H9 (cell line): ENCODE data around the gene MUCL3. TPM values are rescaled to one million over a fixed set of nuclear protein-coding genes. Genes with fewer than 3 reads are reported as not detected.
A peak's percentile ranks its signal among the peaks of the same experiment; 100 is the strongest.

Experiments used
- DNase-seq: peaks from one replicate; pipeline ENCODE4 v3.0.0-alpha.2; 2017
- H2AFZ ChIP-seq: one replicate; pipeline ENCODE4 v1.6.1; 2013; ENCODE audit warnings: mild to moderate bottlenecking, low read length, control low read depth, moderate library complexity
- H2AK5ac ChIP-seq: 2 replicates; pipeline ENCODE4 v1.6.1; 2013; ENCODE audit warnings: low read length, control low read depth, mixed read lengths; ENCODE audit not compliant: insufficient read length
- H2BK120ac ChIP-seq: one replicate; pipeline ENCODE4 v1.6.1; 2013; ENCODE audit warnings: low read depth, mild to moderate bottlenecking, low read length, control low read depth, inconsistent platforms; ENCODE audit not compliant: poor library complexity, severe bottlenecking
- H2BK12ac ChIP-seq: 2 replicates; pipeline ENCODE4 v1.6.1; 2013; ENCODE audit warnings: low read length, control low read depth, mixed read lengths, low read depth; ENCODE audit not compliant: insufficient read length
- H2BK15ac ChIP-seq: 2 replicates; pipeline ENCODE4 v1.6.1; 2013; ENCODE audit warnings: low read depth, low read length, control low read depth
- H2BK20ac ChIP-seq: one replicate; pipeline ENCODE4 v1.6.1; 2013; ENCODE audit warnings: low read depth, mild to moderate bottlenecking, low read length, control low read depth, inconsistent platforms; ENCODE audit not compliant: poor library complexity, severe bottlenecking
- H2BK5ac ChIP-seq: 2 replicates; pipeline ENCODE4 v1.6.1; 2013; ENCODE audit warnings: low read length, control low read depth, mixed read lengths; ENCODE audit not compliant: insufficient read length
- H3K14ac ChIP-seq: 2 replicates; pipeline ENCODE4 v1.6.1; 2013; ENCODE audit warnings: low read length, control low read depth; ENCODE audit not compliant: insufficient read depth
- H3K18ac ChIP-seq: 2 replicates; pipeline ENCODE4 v1.6.1; 2013; ENCODE audit warnings: low read depth, mild to moderate bottlenecking, mixed read lengths, low read length, control low read depth; ENCODE audit not compliant: insufficient read length
- H3K23ac ChIP-seq: 2 replicates; pipeline ENCODE4 v1.6.1; 2013; ENCODE audit warnings: low read length, control low read depth, mixed read lengths, low read depth; ENCODE audit not compliant: insufficient read length
- H3K23me2 ChIP-seq: 2 replicates; pipeline ENCODE4 v1.6.1; 2013; ENCODE audit warnings: low read depth, mild to moderate bottlenecking, mixed read lengths, low read length, control low read depth; ENCODE audit not compliant: insufficient read length, poor library complexity, severe bottlenecking
- H3K27ac ChIP-seq: 2 replicates; pipeline ENCODE4 v1.5.1; 2013; ENCODE audit warnings: low read length, control low read depth, mixed read lengths, low read depth; ENCODE audit not compliant: insufficient read length
- H3K27me3 ChIP-seq: 2 replicates; pipeline ENCODE4 v1.6.1; 2013; ENCODE audit warnings: low read length, control low read depth, inconsistent platforms; ENCODE audit not compliant: insufficient read depth
- H3K4ac ChIP-seq: 2 replicates; pipeline ENCODE4 v1.6.1; 2013; ENCODE audit warnings: low read depth, mild to moderate bottlenecking, control low read depth, inconsistent platforms, low read length, moderate library complexity
- H3K4me1 ChIP-seq: 2 replicates; pipeline ENCODE4 v1.6.1; 2013; ENCODE audit warnings: low read length, control low read depth, inconsistent platforms; ENCODE audit not compliant: insufficient read depth
- H3K4me2 ChIP-seq: 2 replicates; pipeline ENCODE4 v1.6.1; 2013; ENCODE audit warnings: low read length, control low read depth, mixed read lengths; ENCODE audit not compliant: insufficient read length, insufficient read depth
- H3K56ac ChIP-seq: 2 replicates; pipeline ENCODE4 v1.6.1; 2013; ENCODE audit warnings: low read depth, mild to moderate bottlenecking, mixed read lengths, low read length, control low read depth; ENCODE audit not compliant: insufficient read length
- H3K79me1 ChIP-seq: 2 replicates; pipeline ENCODE4 v1.6.1; 2013; ENCODE audit warnings: low read depth, mild to moderate bottlenecking, moderate library complexity, low read length, control low read depth, inconsistent platforms; ENCODE audit not compliant: insufficient read depth, poor library complexity, severe bottlenecking
- H3K79me2 ChIP-seq: 2 replicates; pipeline ENCODE4 v1.6.1; 2013; ENCODE audit warnings: low read length, control low read depth, inconsistent platforms; ENCODE audit not compliant: insufficient read depth
- H3K9ac ChIP-seq: 2 replicates; pipeline ENCODE4 v1.6.1; 2013; ENCODE audit warnings: low read length, control low read depth, mixed read lengths; ENCODE audit not compliant: insufficient read length; ENCODE audit errors: extremely low read depth
- H3K9me3 ChIP-seq: one replicate; pipeline ENCODE4 v1.6.1; 2013; ENCODE audit warnings: low read depth, low read length, inconsistent platforms; ENCODE audit not compliant: control insufficient read depth
- H3T11ph ChIP-seq: one replicate; pipeline ENCODE4 v1.6.1; 2013; ENCODE audit warnings: mild to moderate bottlenecking, low read length, control low read depth, inconsistent platforms
- H4K20me1 ChIP-seq: one replicate; pipeline ENCODE4 v1.6.1; 2013; ENCODE audit not compliant: control insufficient read depth, insufficient read length, insufficient read depth
- H4K5ac ChIP-seq: 2 replicates; pipeline ENCODE4 v1.6.1; 2013; ENCODE audit warnings: low read depth, mild to moderate bottlenecking, mixed read lengths, low read length, control low read depth; ENCODE audit not compliant: insufficient read length
- H4K8ac ChIP-seq: replicated peaks from 2 replicates; pipeline ENCODE4 v1.6.1; 2013; ENCODE audit warnings: low read length, control low read depth, mixed read lengths, low read depth; ENCODE audit not compliant: insufficient read length
- H4K91ac ChIP-seq: 2 replicates; pipeline ENCODE4 v1.6.1; 2013; ENCODE audit warnings: low read depth, mild to moderate bottlenecking, moderate library complexity, mixed read lengths, low read length, control low read depth; ENCODE audit not compliant: insufficient read length
- H3K27ac Mint-ChIP-seq, 3 experiments: 2 replicates in 2 of 3; 3 replicates in 1 of 3; pipeline ENCODE4 v1.8.0; 2020 to 2021; ENCODE audit warnings: mixed read lengths in 3 of 3, mild to moderate bottlenecking in 1 of 3, moderate library complexity in 1 of 3
- H3K27me3 Mint-ChIP-seq: 2 replicates; pipeline ENCODE4 v1.8.0; 2021; ENCODE audit warnings: low read depth, mild to moderate bottlenecking, moderate library complexity, mixed read lengths
- H3K36me3 Mint-ChIP-seq, 3 experiments: 2 replicates in 2 of 3; 3 replicates in 1 of 3; pipeline ENCODE4 v1.8.0; 2020 to 2021; ENCODE audit warnings: low read depth in 3 of 3, mixed read lengths in 3 of 3; ENCODE audit not compliant: insufficient read depth in 1 of 3
- H3K4me1 Mint-ChIP-seq, 2 experiments: 2 replicates each; pipeline ENCODE4 v1.8.0; 2020; ENCODE audit warnings: mixed read lengths in 2 of 2
- H3K4me3 Mint-ChIP-seq, 2 experiments: 2 replicates in 1 of 2; 3 replicates in 1 of 2; pipeline ENCODE4 v1.8.0; 2020 to 2021; ENCODE audit warnings: mild to moderate bottlenecking in 2 of 2, mixed read lengths in 2 of 2, moderate library complexity in 1 of 2
- H3K9me3 Mint-ChIP-seq, 2 experiments: 2 replicates in 1 of 2; 3 replicates in 1 of 2; pipeline ENCODE4 v1.8.0; 2020; ENCODE audit warnings: mild to moderate bottlenecking in 2 of 2, mixed read lengths in 2 of 2, moderate library complexity in 1 of 2
- WGBS: extraction: QIAGEN DNeasy Blood & Tissue Kit; methylation state at CpG from one replicate; pipeline ENCODE4 v1.1.7; 2013; ENCODE audit warnings: missing lambda C conversion rate, low lambda C conversion rate, mixed read lengths; ENCODE audit not compliant: insufficient read length; ENCODE audit errors: extremely low coverage; 5-methylcytosine and 5-hydroxymethylcytosine counted together
- total RNA-seq: library from RNA; stranded (reverse); gene quantifications from 2 replicates; pipeline ENCODE4 v1.2.1, GENCODE V29; 2021
- TF ChIP-seq, protein P1 (sequence below): fragments of 200-600 bp; sonication (generic); conservative IDR thresholded peaks from 3 replicates; pipeline ENCODE4 v1.8.0; 2021; ENCODE audit warnings: antibody characterized with exemption, mild to moderate bottlenecking

MUCL3 gene
- total RNA-seq, 1 experiment from 2014 or later, result 0.15 TPM

DNA sequence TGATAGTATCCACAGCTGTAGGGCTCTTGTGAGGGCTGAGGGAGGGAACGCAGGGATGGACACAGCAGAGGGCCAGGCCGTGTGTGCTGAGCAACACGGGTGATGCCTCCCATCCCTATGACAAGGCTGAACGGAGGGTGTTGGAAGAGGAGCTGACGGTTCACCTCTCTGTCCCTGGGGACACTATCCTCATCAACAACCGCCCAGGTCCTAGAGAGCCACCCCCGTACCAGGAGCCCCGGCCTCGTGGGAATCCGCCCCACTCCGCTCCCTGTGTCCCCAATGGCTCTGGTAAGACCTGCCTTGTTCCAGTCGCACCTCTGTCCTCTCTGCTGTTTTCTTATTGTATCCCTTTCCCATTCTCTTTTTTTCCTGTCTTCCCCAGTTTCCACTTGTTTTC lies 46.4 kb upstream of the MUCL3 start:
- no peak overlapping the region for H2BK20ac ChIP-seq
- no peak overlapping the region for H4K91ac ChIP-seq
- no peak overlapping the region for H2BK5ac ChIP-seq
- H2BK15ac ChIP-seq, result no peak overlapping the region
- no peak overlapping the region for H3K4me3 Mint-ChIP-seq
- H2AFZ ChIP-seq, result no peak overlapping the region
- H3K27me3 Mint-ChIP-seq, result no peaks in the 10 kb centered on the region
- no peak overlapping the region for H3T11ph ChIP-seq
- no peak overlapping the region for H3K27ac ChIP-seq
- no peak for DNase-seq
- H3K4me2 ChIP-seq, result no peak overlapping the region
- no peak overlapping the region for H4K5ac ChIP-seq
- no peak overlapping the region for H2BK120ac ChIP-seq
- H2AK5ac ChIP-seq, result no peak overlapping the region
- no peaks in the 10 kb centered on the region for H3K23me2 ChIP-seq
- H3K4me1 ChIP-seq, result no peaks in the 10 kb centered on the region
- H3K23ac ChIP-seq, result no peak overlapping the region
- no peak overlapping the region for H3K56ac ChIP-seq
- no peaks in the 10 kb centered on the region for H4K20me1 ChIP-seq
- no peaks in the 10 kb centered on the region for H3K27me3 ChIP-seq
- peaks cover 50 to 92% (median 86%) of the 10 kb centered on the region in 3 experiments for H3K36me3 Mint-ChIP-seq
- no peak overlapping the region for H3K9ac ChIP-seq
- no peak overlapping the region for H3K4ac ChIP-seq
- no peak overlapping the region for H4K8ac ChIP-seq
- WGBS, result no CpG with 5 or more reads among the region's 12 CpGs
- H3K79me1 ChIP-seq, result peaks cover 3% of the 10 kb centered on the region
- no peak overlapping the region for H2BK12ac ChIP-seq
- no peaks in the 10 kb centered on the region for H3K9me3 ChIP-seq
- H3K14ac ChIP-seq, result no peak overlapping the region
- H3K27ac Mint-ChIP-seq, result peak overlapping the region in 1 of 3 experiments; percentile 0; a peak in 1 of 7 replicates
- H3K79me2 ChIP-seq, result no peaks in the 10 kb centered on the region
- H3K9me3 Mint-ChIP-seq, result no peaks in the 10 kb centered on the region
- H3K18ac ChIP-seq, result no peak overlapping the region
- peaks cover 20 to 25% of the 10 kb centered on the region in 2 experiments for H3K4me1 Mint-ChIP-seq
- TF ChIP-seq, protein P1, sequence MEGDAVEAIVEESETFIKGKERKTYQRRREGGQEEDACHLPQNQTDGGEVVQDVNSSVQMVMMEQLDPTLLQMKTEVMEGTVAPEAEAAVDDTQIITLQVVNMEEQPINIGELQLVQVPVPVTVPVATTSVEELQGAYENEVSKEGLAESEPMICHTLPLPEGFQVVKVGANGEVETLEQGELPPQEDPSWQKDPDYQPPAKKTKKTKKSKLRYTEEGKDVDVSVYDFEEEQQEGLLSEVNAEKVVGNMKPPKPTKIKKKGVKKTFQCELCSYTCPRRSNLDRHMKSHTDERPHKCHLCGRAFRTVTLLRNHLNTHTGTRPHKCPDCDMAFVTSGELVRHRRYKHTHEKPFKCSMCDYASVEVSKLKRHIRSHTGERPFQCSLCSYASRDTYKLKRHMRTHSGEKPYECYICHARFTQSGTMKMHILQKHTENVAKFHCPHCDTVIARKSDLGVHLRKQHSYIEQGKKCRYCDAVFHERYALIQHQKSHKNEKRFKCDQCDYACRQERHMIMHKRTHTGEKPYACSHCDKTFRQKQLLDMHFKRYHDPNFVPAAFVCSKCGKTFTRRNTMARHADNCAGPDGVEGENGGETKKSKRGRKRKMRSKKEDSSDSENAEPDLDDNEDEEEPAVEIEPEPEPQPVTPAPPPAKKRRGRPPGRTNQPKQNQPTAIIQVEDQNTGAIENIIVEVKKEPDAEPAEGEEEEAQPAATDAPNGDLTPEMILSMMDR, result no peak
